Activated CD4-positive, alpha-beta memory T cell treated with anti-CD3 and anti-CD28 coated beads, Interleukin-2, amount 10 ng/mL, durations not matched to agents 7 days and 5 days (primary cell): ENCODE data around the gene DDX51. TPM values are rescaled to one million over a fixed set of nuclear protein-coding genes. Genes with fewer than 3 reads are reported as not detected.
A peak's percentile ranks its signal among the peaks of the same experiment; 100 is the strongest.

ENCODE experiments used
- CTCF ChIA-PET: fragments of 350-600 bp; sonication (Branson Sonifier 250); formaldehyde crosslinking; loops from one replicate; lab custom pipeline; 2021; ENCODE audit warnings: antibody characterized with exemption, inconsistent platforms; lab: Charles Lee
- POLR2A ChIA-PET: fragments of 350-600 bp; sonication (Branson Sonifier 250); formaldehyde crosslinking; loops from one replicate; lab custom pipeline; 2021; ENCODE audit warnings: antibody characterized with exemption; lab: Charles Lee
- DNase-seq: peaks from one replicate; pipeline ENCODE4 v3.0.0-alpha.2; 2020
- H3K27ac Mint-ChIP-seq: one replicate; pipeline ENCODE4 v1.8.0; 2021; ENCODE audit warnings: mild to moderate bottlenecking, mixed read lengths
- H3K27me3 Mint-ChIP-seq: one replicate; pipeline ENCODE4 v1.8.0; 2021; ENCODE audit warnings: mixed read lengths
- H3K36me3 Mint-ChIP-seq: one replicate; pipeline ENCODE4 v1.8.0; 2021; ENCODE audit warnings: low read depth, mixed read lengths
- H3K4me1 Mint-ChIP-seq: one replicate; pipeline ENCODE4 v1.8.0; 2021; ENCODE audit warnings: mixed read lengths
- H3K4me3 Mint-ChIP-seq: one replicate; pipeline ENCODE4 v1.8.0; 2021; ENCODE audit warnings: mild to moderate bottlenecking, mixed read lengths
- H3K9me3 Mint-ChIP-seq: one replicate; pipeline ENCODE4 v1.8.0; 2021; ENCODE audit warnings: mixed read lengths
- total RNA-seq, 2 experiments: library from RNA; stranded (reverse); gene quantifications; one replicate each; pipeline ENCODE4 v1.2.3, GENCODE V29; 2021

Gene DDX51, protein sequence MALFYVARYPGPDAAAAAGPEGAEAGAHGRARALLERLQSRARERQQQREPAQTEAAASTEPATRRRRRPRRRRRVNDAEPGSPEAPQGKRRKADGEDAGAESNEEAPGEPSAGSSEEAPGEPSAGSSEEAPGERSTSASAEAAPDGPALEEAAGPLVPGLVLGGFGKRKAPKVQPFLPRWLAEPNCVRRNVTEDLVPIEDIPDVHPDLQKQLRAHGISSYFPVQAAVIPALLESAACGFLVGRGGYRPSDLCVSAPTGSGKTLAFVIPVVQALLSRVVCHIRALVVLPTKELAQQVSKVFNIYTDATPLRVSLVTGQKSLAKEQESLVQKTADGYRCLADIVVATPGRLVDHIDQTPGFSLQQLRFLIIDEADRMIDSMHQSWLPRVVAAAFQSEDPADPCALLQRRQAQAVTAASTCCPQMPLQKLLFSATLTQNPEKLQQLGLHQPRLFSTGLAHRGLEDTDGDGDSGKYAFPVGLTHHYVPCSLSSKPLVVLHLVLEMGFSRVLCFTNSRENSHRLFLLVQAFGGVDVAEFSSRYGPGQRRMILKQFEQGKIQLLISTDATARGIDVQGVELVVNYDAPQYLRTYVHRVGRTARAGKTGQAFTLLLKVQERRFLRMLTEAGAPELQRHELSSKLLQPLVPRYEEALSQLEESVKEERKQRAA
- total RNA-seq = 10 to 100 TPM; 17.9 to 18.6 TPM

DNA sequence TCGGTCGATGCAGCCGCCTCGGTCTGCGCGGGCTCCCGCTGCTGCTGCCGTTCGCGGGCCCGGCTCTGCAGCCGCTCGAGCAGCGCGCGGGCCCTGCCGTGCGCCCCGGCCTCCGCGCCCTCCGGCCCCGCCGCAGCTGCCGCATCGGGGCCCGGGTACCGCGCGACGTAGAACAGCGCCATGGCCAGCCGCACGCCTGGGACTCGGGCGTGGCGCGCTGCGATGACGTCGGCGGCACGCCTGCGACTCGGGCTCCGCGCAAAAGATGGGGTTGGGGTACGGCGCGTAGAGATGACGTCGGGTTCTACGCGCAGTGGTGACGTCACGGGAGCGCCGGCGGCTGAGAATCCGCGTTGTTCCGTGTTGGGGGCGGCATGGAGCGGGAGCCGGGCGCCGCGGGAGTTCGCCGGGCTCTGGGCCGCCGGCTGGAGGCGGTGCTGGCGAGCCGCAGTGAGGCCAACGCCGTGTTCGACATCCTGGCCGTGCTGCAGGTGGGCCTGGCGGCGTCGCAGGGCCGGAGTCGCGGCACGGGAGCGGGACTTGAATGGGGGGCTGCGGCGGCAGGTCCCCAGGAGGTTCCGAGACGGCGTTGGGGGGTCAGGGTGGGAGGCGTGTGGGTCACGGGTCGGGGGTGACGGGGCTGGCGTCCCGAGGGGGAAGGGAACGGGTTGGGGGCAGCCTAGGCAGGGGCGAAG, at the start of gene DDX51, which contains the start of gene NOC4L:
Gene DDX51 (minus strand): TSS at position 205 of the 695 bp plus-strand sequence. CDS start 23 bp downstream, at position 182.
Gene NOC4L (plus strand): TSS at position 343 of the 695 bp plus-strand sequence. CDS start 32 bp downstream, at position 375.
- CTCF ChIA-PET = interaction anchor here (2.1 kb wide), 1 partner anchor 10 kb away, joined by 7 read pairs; no protein-coding TSS in a partner anchor
- Mint-ChIP-seq H3K36me3 (peaks cover 17% of the 10 kb centered on the region), H3K27ac (peak within 1 kb of the TSS; percentile 94), H3K27me3 (no peaks in the 10 kb centered on the region), H3K4me1 (peaks cover 34% of the 10 kb centered on the region), H3K4me3 (peak within 1 kb of the TSS; percentile 94), H3K9me3 (no peaks in the 10 kb centered on the region)
- peak; percentile 96 for DNase-seq
- POLR2A ChIA-PET = interaction anchor here (0.6 to 1.6 kb wide), 2 partner anchors 41 to 81 kb away, joined by 3 to 4 read pairs; no protein-coding TSS in a partner anchor

DNA sequence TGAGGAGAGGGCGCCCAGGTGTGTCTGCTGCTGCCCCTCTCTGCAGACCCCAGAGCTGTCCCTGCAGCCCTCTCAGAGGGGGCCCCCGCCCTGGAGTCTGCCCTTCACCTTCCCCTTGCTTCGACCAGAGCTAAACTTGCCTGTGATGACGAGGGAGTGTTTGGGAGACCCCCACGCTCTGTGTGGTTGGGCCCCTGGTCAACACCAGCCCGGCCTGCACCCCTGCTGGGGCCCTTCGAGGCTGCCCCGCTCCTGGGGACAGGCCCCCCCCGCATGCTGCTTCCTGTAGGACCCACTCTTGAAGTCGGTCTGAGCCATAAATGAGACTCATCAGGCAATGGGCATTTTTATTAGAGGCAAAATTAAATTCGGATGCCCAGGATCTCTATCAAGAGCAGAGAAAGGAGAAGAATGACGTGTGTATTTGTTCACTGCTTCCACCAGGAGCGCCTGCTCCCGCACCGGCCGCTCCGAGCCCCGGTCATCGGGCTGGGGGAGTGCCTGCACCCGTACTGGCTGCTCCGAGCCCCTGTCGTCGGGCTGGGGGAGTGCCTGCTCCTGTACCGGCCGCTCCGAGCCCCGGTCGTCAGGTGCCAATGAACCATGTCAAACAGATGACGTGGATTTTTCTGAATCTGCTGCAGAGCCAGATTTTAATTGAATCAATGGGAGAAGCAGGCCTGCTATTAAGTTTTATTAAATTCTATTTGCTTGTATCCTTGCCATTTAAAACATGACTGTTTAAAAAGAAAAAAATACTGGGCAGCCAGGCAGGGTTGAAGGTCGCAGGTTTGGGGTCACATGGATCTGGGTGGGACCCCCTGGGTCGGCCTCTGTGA, 47.8 kb upstream of the DDX51 start:
- H3K4me1 Mint-ChIP-seq = peaks cover 23% of the 10 kb centered on the region

DNA sequence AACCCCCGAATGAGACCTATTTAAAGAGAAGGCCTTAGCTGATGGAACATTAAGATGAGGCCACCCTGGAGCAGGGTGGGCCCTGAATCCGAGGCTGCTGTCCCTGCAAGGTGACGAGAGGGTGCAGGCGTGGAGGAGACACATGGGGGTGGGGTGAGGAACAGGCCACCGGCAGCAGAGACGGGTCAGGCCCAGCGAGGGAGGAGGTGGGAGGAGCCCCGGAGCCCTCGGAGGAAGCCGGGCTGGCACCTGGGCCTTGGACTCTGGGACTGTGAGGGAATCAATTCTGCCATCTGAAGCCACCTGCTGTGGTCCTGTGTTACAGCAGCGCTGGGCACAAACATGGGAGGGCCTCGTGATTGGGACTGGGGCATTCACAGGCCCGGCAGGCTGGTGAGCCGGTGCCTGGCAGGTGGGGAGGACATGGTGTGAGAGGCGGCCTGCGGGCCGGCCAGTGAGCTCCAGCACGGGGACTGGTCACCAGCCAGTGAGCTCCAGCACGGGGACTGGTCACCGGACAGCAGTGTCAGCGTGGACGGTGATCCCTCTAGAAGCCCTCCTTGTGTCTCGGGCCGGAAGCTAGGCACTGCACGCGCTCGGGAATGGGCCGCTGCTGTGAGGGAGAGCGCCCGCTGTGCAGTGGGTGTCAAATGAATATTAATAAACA, 46.8 kb upstream of the DDX51 start:
- Mint-ChIP-seq H3K4me3 (peak overlapping the region; percentile 96), H3K27ac (peak overlapping the region; percentile 21), H3K27me3 (no peaks in the 10 kb centered on the region), H3K9me3 (peaks cover 12% of the 10 kb centered on the region), H3K4me1 (peaks cover 31% of the 10 kb centered on the region), H3K36me3 (peaks cover 8% of the 10 kb centered on the region)
- no peak for DNase-seq
- ChIA-PET CTCF (no interaction called here), POLR2A (no interaction called here)

More for the DNA sequence above, 47.8 kb upstream of the DDX51 start:
- peaks cover 7% of the 10 kb centered on the region for H3K36me3 Mint-ChIP-seq
- no peaks in the 10 kb centered on the region for H3K27me3 Mint-ChIP-seq
- CTCF ChIA-PET = no interaction called here
- peaks cover 12% of the 10 kb centered on the region for H3K9me3 Mint-ChIP-seq
- no peak for DNase-seq
- H3K27ac Mint-ChIP-seq = no peak overlapping the region
- H3K4me3 Mint-ChIP-seq = no peak overlapping the region
- POLR2A ChIA-PET = no interaction called here

DNA sequence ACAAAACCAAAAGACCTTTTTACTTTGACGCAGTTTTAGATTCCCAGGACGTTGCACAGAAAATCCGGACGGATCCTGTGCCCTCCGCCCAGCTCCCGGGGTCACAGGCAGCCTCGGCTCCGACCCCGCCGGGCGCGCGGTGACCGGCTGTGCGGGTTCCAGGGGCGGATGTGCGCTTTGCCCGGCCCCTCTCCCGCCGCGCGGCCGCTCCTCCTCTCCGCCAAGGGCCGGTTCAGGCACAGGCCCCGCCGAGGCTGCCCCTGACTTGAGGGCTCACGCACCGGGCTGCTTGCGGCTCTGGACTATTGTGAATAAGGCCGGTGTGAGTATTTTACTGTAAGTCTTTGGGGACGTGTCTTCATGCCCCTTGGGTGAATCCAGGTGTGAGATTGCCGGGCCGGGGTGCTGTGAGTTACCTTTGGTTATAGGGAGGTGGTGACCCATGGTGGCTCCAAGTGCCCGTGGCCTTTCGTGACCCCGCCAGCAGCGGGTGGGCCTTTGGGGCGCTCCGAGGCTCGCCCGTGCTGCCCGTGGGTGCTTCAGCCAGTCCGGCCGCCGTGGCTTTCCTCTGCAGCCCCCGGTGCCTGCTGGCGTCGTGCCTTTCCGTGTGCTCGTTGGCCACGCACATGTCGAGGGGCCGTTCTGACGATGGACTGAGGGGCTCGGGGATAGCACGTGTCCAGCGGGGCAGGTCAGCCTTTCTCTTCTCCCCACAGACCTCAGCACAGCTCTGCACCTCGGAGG, 46.1 kb upstream of the DDX51 start:
- Mint-ChIP-seq H3K9me3 (peaks cover 12% of the 10 kb centered on the region), H3K4me3 (peak overlapping the region; percentile 96), H3K27me3 (peaks cover 4% of the 10 kb centered on the region), H3K36me3 (peaks cover 12% of the 10 kb centered on the region), H3K27ac (peak overlapping the region; percentile 90), H3K4me1 (peaks cover 39% of the 10 kb centered on the region)
- ChIA-PET CTCF (interaction anchor here (1.6 to 1.7 kb wide), 2 partner anchors 10 to 36 kb away, joined by 3 to 4 read pairs; no protein-coding TSS in a partner anchor), POLR2A (interaction anchor here (1.2 to 2.5 kb wide), 6 partner anchors 11 to 316 kb away, joined by 3 to 16 read pairs (median 4); no protein-coding TSS in a partner anchor)
- no peak for DNase-seq

DNA sequence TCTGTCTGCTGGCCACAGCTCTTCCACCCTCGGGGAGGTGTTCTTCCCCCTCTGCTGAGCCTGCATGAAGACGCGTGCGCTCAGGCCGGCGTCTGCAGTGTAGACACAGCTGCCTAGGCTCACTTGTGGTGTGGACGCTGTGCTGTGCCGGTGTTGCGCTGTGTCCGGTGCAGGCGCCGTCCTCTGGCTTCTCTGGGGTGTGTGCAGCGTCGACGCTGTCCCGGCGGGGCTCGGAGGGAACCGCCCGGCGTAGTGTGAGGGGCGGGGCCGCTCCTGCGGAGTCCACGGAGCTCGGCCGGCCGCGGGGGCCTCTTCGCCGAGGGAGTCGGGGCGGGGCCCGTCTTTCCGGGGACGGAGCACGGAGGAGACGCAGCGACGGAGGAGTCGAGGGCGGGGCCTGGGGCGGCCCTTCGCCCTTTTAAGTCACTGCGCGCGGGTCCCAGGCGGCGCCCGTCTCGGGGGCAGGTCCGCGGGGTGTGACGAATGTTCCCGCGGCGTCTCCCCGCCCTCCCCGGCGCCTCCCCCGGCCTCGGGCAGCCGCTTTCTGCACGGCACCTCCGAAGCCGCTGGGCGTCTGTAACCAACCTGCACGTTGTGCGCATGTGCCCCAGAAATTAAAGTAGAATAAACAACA, 45.4 kb upstream of the DDX51 start:
- CTCF ChIA-PET = interaction anchor here (1.6 to 1.7 kb wide), 2 partner anchors 10 to 36 kb away, joined by 3 to 4 read pairs; no protein-coding TSS in a partner anchor
- Mint-ChIP-seq H3K27ac (peak overlapping the region; percentile 90), H3K4me1 (peaks cover 40% of the 10 kb centered on the region)

DNA sequence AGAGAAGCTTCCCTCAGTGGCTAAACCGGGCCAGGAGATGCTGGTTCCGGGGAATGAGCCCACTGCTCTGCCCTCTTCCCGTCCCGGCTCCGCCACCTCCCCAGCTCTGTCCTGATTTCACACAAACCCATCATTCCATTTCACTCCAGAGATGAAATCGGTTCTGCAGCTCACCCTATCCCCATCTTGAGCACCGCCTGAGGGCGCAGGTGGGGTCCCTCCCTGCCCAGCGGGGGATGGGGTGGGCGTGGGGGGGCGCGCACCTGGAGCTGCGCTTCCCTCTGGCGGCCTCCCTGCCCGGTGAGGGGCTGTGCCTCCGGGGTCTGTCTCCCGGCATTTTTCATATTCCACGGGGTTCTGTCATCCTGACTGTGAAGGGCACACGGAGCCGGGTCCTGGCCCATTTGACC, 44.8 kb upstream of the DDX51 start:
- Mint-ChIP-seq H3K9me3 (peaks cover 7% of the 10 kb centered on the region), H3K4me1 (peaks cover 40% of the 10 kb centered on the region), H3K27ac (peak overlapping the region; percentile 81), H3K4me3 (peak overlapping the region; percentile 96), H3K36me3 (peaks cover 12% of the 10 kb centered on the region), H3K27me3 (peaks cover 11% of the 10 kb centered on the region)
- ChIA-PET CTCF (interaction anchor here (1.6 to 1.7 kb wide), 2 partner anchors 9 to 35 kb away, joined by 3 to 4 read pairs; no protein-coding TSS in a partner anchor), POLR2A (interaction anchor here (0.7 to 2.5 kb wide), 9 partner anchors 10 to 318 kb away, joined by 3 to 16 read pairs (median 4); no protein-coding TSS in a partner anchor)
- no peak for DNase-seq

More for the DNA sequence above, 45.4 kb upstream of the DDX51 start:
- Mint-ChIP-seq H3K27me3 (peaks cover 7% of the 10 kb centered on the region), H3K36me3 (peaks cover 12% of the 10 kb centered on the region), H3K4me3 (peak overlapping the region; percentile 96), H3K9me3 (peaks cover 12% of the 10 kb centered on the region)
- POLR2A ChIA-PET = interaction anchor here (0.7 to 2.5 kb wide), 9 partner anchors 11 to 317 kb away, joined by 3 to 16 read pairs (median 4); no protein-coding TSS in a partner anchor
- DNase-seq = peak; percentile 97

DNA sequence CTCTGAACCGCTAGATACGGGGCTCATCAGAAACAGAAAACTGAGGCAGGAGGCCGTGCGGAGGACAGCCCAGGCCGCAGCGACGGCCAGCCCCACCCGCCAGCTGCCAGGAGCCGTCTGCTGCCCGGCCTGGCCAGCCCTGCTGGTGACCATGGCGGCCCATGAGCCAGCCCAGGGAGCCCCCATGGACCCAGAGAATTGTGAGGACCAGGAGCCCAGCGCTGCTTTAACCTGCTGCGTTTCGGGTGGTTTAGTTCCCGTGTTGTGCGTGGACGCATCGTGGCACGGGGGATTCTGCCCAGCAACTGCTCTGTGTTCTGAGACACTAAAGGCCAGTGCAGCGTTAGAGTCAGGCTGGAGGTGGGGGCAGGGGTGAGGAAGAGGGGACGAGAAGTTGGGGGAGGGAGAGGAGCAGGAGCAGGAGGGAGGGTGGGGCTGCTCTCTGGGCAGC, 44.4 kb upstream of the DDX51 start:
- Mint-ChIP-seq H3K27me3 (peaks cover 11% of the 10 kb centered on the region), H3K27ac (no peak overlapping the region), H3K9me3 (peaks cover 4% of the 10 kb centered on the region), H3K4me1 (peaks cover 40% of the 10 kb centered on the region), H3K36me3 (peaks cover 11% of the 10 kb centered on the region), H3K4me3 (peak overlapping the region; percentile 60)
- ChIA-PET POLR2A (interaction anchor here (0.9 to 2.5 kb wide), 5 partner anchors 10 to 318 kb away, joined by 3 to 16 read pairs (median 4); no protein-coding TSS in a partner anchor), CTCF (interaction anchor here (1.6 kb wide), 1 partner anchor 35 kb away, joined by 4 read pairs; no protein-coding TSS in a partner anchor)
- no peak for DNase-seq

DNA sequence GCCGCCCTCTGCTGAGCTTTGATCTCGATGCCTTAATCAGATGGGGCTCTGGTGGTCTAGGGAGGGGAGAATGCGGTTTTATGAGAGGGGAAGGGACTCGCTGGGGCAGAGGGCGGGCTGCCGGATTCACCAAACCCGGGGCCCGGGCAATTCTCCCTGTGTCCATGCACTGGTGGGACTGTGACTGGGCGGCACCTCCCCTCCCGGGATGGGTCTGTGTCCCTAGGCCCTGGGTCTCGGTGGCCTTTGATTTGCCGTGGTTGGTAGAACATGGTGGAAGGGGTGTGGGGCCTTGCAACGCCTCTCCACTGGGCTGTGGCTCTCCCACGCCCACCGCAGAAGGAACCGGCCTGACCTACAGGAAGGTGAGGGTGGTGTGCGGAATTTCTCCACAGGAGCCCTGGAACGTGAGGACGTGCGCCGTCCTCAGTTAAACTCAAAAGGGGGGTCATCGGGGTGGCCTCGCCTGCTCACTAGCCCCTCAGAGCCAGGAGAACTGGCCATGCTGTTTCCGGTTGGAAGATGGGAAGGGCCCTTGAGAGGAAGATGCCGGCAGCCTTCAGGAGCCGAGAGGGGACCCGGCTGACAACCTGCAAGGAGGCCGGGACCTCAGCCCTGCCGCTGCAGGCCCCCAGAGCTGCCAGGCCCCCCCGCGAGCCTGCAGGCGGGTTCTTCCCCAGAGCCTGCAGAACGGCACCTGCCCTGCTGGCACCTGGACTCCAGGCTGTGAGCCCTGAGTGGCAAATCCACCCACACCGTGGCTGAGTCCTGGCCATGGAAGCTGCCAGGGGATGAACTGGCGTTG, 43.7 kb upstream of the DDX51 start:
- H3K4me1 Mint-ChIP-seq = peaks cover 40% of the 10 kb centered on the region
- no peak for DNase-seq
- ChIA-PET CTCF (interaction anchor here (1.0 kb wide), 1 partner anchor 34 kb away, joined by 3 read pairs; no protein-coding TSS in a partner anchor), POLR2A (interaction anchor here (1.7 to 2.5 kb wide), 2 partner anchors 9 to 319 kb away, joined by 4 to 16 read pairs; no protein-coding TSS in a partner anchor)
- peak overlapping the region; percentile 56 for H3K4me3 Mint-ChIP-seq
- H3K36me3 Mint-ChIP-seq = peaks cover 8% of the 10 kb centered on the region
- no peaks in the 10 kb centered on the region for H3K9me3 Mint-ChIP-seq
- no peak overlapping the region for H3K27ac Mint-ChIP-seq
- peaks cover 16% of the 10 kb centered on the region for H3K27me3 Mint-ChIP-seq

DNA sequence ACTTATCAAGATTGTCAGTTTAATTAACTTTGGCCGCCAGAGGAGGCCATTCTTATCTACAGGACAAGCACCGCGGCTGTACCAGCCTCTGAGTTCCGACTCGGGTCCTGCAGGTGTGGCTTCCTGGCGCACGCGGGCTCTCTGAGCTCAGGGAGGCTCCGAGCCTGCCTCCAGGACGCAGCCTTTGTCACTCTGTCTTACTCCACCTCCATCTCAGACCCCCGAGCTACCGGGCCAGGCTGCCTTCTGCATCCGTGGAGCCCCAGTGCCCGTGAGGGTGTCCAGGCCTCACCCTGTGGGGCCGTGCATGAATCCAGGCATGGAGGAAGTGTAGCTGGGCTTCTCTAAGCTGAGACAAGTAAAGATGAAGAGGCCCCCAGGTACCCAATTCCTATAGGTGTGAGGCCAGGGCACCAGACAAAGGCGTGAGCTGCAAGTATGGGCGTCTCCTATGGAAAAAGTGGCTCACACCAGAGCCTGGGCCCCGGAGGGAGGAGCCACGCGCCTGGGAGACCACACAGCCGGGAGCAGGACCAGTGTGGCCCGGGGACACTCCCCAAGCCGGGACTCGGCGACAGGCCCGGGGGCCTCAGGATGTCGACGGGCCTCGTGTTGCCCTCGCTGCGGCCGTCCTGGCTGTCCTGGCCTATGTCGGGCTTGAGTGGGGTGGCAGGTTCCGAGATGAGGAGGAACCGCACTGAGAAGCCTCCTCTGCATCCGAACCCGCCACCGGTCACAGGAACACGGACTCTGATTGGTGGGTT, 42.9 kb upstream of the DDX51 start:
- peaks cover 16% of the 10 kb centered on the region for H3K27me3 Mint-ChIP-seq
- ChIA-PET POLR2A (no interaction called here), CTCF (interaction anchor here (1.0 to 1.3 kb wide), 2 partner anchors 9 to 33 kb away, joined by 3 read pairs; no protein-coding TSS in a partner anchor)
- H3K4me3 Mint-ChIP-seq = peak overlapping the region; percentile 74
- H3K36me3 Mint-ChIP-seq = peaks cover 8% of the 10 kb centered on the region
- DNase-seq = no peak
- peaks cover 40% of the 10 kb centered on the region for H3K4me1 Mint-ChIP-seq
- peak overlapping the region; percentile 86 for H3K27ac Mint-ChIP-seq
- H3K9me3 Mint-ChIP-seq = peaks cover 3% of the 10 kb centered on the region
